ENCODE data around the gene AP5S1.

Gene AP5S1

DNA sequence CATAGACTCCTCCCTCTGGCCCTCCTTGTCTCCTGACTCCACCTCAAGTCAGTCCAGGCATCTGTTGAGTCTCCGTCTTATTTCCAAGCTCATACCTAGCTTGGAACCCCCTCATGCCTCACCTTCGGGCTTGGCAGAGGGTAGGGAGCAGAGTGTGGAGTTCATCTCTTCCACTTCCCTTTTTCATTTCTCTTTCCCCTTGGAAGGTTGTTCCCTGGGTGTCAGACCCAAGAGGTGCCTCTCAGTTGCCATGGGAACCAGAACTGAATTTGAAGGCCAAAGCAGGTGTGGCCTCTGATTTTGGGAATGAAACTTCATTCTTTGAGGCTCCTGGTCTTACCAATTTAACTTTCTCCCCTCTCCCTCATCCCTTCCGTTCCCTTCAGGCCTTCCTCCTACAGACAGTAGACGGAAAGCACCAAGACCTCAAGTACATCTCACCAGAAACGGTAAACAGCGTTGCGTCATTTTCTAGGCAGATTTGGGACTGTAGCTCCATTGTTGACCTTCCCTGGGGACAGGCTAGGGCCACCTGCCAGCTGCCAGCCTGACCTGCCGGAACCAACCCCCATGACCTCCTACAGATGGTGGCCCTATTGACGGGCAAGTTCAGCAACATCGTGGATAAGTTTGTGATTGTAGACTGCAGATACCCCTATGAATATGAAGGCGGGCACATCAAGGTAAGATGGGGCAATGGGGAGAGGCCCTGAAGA is 17.7 kb upstream of the AP5S1 start:
- Histone ChIP-seq H2AK5ac (ENCODE audit: low read length) (no peak overlapping the region), H3K4ac (ENCODE audit: low read depth, low read length) (no peak overlapping the region), H4K8ac (ENCODE audit: low read depth, low read length) (no peak overlapping the region), H3K56ac (ENCODE audit: low read length) (no peak overlapping the region), H4K5ac (ENCODE audit: low read length) (no peak overlapping the region), H3K27me3 (ENCODE audit: insufficient read depth, low read length, poor library complexity) (no peaks in the 10 kb centered on the region), H3K79me2 (ENCODE audit: control insufficient read depth, insufficient read depth, low read length) (no peaks in the 10 kb centered on the region), H3K4me3 (ENCODE audit: low read length) (no peak overlapping the region), H3K23ac (ENCODE audit: low read length) (no peak overlapping the region), H2BK15ac (replicated peaks; ENCODE audit: low read depth) (no peak overlapping the region), H3K9ac (ENCODE audit: low read length) (no peak overlapping the region), H3K18ac (ENCODE audit: low read length) (no peak overlapping the region), H2BK5ac (ENCODE audit: low read length) (no peak overlapping the region), H3K27ac (ENCODE audit: low read depth, low read length) (no peak overlapping the region), H3K79me1 (ENCODE audit: low read length) (no peaks in the 10 kb centered on the region), H3K36me3 (ENCODE audit: control insufficient read depth, insufficient read depth, low read length) (peaks cover 10% of the 10 kb centered on the region), H3K4me1 (ENCODE audit: control insufficient read depth, low read depth, low read length) (peaks cover 10% of the 10 kb centered on the region), H2BK120ac (ENCODE audit: low read depth, low read length) (no peak overlapping the region), H3K4me2 (ENCODE audit: low read length) (no peak overlapping the region)
- no peak for DNase-seq
- no CpG with 5 or more reads among the region's 11 CpGs for WGBS (ENCODE audit: extremely low coverage, insufficient coverage, low lambda C conversion rate)

- H2AK5ac ChIP-seq (ENCODE audit: low read length), result no peak overlapping the region
- no peak overlapping the region for H3K23ac ChIP-seq (ENCODE audit: low read length)
- H3K4ac ChIP-seq (ENCODE audit: low read depth, low read length), result no peak overlapping the region
- DNase-seq, result no peak
- H3K79me2 ChIP-seq (ENCODE audit: control insufficient read depth, insufficient read depth, low read length), result no peaks in the 10 kb centered on the region
- H3K79me1 ChIP-seq (ENCODE audit: low read length), result no peaks in the 10 kb centered on the region
- no peak overlapping the region for H3K56ac ChIP-seq (ENCODE audit: low read length)
- H2BK5ac ChIP-seq (ENCODE audit: low read length), result no peak overlapping the region
- H3K4me2 ChIP-seq (ENCODE audit: low read length), result no peak overlapping the region
- no peak overlapping the region for H2BK15ac ChIP-seq (replicated peaks; ENCODE audit: low read depth)
- H3K18ac ChIP-seq (ENCODE audit: low read length), result no peak overlapping the region
- no peaks in the 10 kb centered on the region for H3K27me3 ChIP-seq (ENCODE audit: insufficient read depth, low read length, poor library complexity)
- H3K27ac ChIP-seq (ENCODE audit: low read depth, low read length), result no peak overlapping the region
- peaks cover 10% of the 10 kb centered on the region for H3K4me1 ChIP-seq (ENCODE audit: control insufficient read depth, low read depth, low read length)
- H3K36me3 ChIP-seq (ENCODE audit: control insufficient read depth, insufficient read depth, low read length), result peaks cover 10% of the 10 kb centered on the region
- H3K9ac ChIP-seq (ENCODE audit: low read length), result no peak overlapping the region
- H3K4me3 ChIP-seq (ENCODE audit: low read length), result no peak overlapping the region
- no peak overlapping the region for H2BK120ac ChIP-seq (ENCODE audit: low read depth, low read length)
- no CpG with 5 or more reads among the region's 14 CpGs for WGBS (ENCODE audit: extremely low coverage, insufficient coverage, low lambda C conversion rate)
- no peak overlapping the region for H4K5ac ChIP-seq (ENCODE audit: low read length)
- no peak overlapping the region for H4K8ac ChIP-seq (ENCODE audit: low read depth, low read length)
Measured at GRCh38 chr20:3803289-3803688, 17.1 kb upstream of the AP5S1 start.

DNA sequence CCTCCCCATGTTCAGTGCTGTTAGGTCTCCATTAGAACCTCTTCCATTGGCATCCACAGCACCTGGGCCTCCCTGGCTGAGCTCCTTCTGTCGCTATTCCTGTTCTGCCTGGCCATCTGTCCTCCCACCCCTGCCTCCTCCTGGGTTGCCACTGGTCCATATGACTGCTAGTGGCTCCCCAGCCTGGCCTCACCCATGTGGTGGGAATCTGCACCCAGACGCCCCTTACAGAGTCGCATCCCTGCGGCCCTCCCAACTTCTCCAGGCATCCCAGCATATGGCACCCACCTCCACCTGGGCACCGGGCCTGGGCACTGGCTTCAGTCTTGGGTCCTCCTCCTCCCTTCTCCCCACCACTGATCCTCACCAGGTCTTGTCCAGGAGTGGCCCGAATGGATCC is 16.5 kb upstream of the AP5S1 start:
- H4K8ac ChIP-seq (ENCODE audit: low read depth, low read length), result no peak overlapping the region
- no peak overlapping the region for H2BK15ac ChIP-seq (replicated peaks; ENCODE audit: low read depth)
- H3K4ac ChIP-seq (ENCODE audit: low read depth, low read length), result no peak overlapping the region
- peaks cover 10% of the 10 kb centered on the region for H3K4me1 ChIP-seq (ENCODE audit: control insufficient read depth, low read depth, low read length)
- H3K79me2 ChIP-seq (ENCODE audit: control insufficient read depth, insufficient read depth, low read length), result no peaks in the 10 kb centered on the region
- H3K4me3 ChIP-seq (ENCODE audit: low read length), result no peak overlapping the region
- no peak overlapping the region for H2AK5ac ChIP-seq (ENCODE audit: low read length)
- no peak overlapping the region for H3K4me2 ChIP-seq (ENCODE audit: low read length)
- no peak overlapping the region for H3K56ac ChIP-seq (ENCODE audit: low read length)
- H3K18ac ChIP-seq (ENCODE audit: low read length), result no peak overlapping the region
- WGBS (ENCODE audit: extremely low coverage, insufficient coverage, low lambda C conversion rate), result no CpG with 5 or more reads among the region's 6 CpGs
- H3K27me3 ChIP-seq (ENCODE audit: insufficient read depth, low read length, poor library complexity), result no peaks in the 10 kb centered on the region
- DNase-seq, result no peak
- H2BK5ac ChIP-seq (ENCODE audit: low read length), result no peak overlapping the region
- no peak overlapping the region for H3K23ac ChIP-seq (ENCODE audit: low read length)
- H3K36me3 ChIP-seq (ENCODE audit: control insufficient read depth, insufficient read depth, low read length), result peaks cover 10% of the 10 kb centered on the region
- no peaks in the 10 kb centered on the region for H3K79me1 ChIP-seq (ENCODE audit: low read length)
- H3K27ac ChIP-seq (ENCODE audit: low read depth, low read length), result no peak overlapping the region
- no peak overlapping the region for H3K9ac ChIP-seq (ENCODE audit: low read length)
- no peak overlapping the region for H4K5ac ChIP-seq (ENCODE audit: low read length)
- H2BK120ac ChIP-seq (ENCODE audit: low read depth, low read length), result no peak overlapping the region

DNA sequence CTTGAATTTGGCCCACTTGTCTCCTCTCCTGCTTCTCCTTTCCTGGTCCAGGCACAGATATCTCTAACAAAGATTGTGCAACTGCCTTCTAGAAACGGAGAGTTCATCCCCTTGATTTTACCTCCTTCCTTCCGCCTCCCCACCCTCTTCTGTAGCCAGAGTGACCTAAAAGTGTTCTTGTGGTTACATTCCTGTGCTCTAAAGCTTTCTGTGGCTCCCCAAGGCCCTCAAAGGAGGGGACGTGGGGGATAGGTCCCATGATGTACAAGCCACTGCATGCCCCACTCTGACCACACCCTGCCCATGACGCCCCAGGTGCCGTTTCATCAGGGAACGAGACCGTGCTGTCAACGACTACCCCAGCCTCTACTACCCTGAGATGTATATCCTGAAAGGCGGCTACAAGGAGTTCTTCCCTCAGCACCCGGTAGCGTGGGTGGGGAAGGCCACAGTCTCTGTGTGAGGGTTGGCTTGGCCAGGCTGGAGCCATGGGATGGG is 16.0 kb upstream of the AP5S1 start:
- Histone ChIP-seq H3K36me3 (ENCODE audit: control insufficient read depth, insufficient read depth, low read length) (peaks cover 10% of the 10 kb centered on the region), H3K4me2 (ENCODE audit: low read length) (no peak overlapping the region), H2BK15ac (replicated peaks; ENCODE audit: low read depth) (no peak overlapping the region)

GRCh38 chr20:3804781-3805180 is 15.6 kb upstream of the AP5S1 start:
- H2BK5ac ChIP-seq (ENCODE audit: low read length), result no peak overlapping the region
- H3K27me3 ChIP-seq (ENCODE audit: insufficient read depth, low read length, poor library complexity), result no peaks in the 10 kb centered on the region
- H3K4me3 ChIP-seq (ENCODE audit: low read length), result no peak overlapping the region
- H3K4me2 ChIP-seq (ENCODE audit: low read length), result no peak overlapping the region
- H3K18ac ChIP-seq (ENCODE audit: low read length), result no peak overlapping the region
- no peak for DNase-seq
- H3K56ac ChIP-seq (ENCODE audit: low read length), result no peak overlapping the region
- WGBS (ENCODE audit: extremely low coverage, insufficient coverage, low lambda C conversion rate), result no CpG with 5 or more reads among the region's 11 CpGs
- H3K23ac ChIP-seq (ENCODE audit: low read length), result no peak overlapping the region
- no peak overlapping the region for H4K5ac ChIP-seq (ENCODE audit: low read length)
- peaks cover 6% of the 10 kb centered on the region for H3K4me1 ChIP-seq (ENCODE audit: control insufficient read depth, low read depth, low read length)
- no peak overlapping the region for H2AK5ac ChIP-seq (ENCODE audit: low read length)
- no peak overlapping the region for H3K9ac ChIP-seq (ENCODE audit: low read length)
- H4K8ac ChIP-seq (ENCODE audit: low read depth, low read length), result no peak overlapping the region
- no peaks in the 10 kb centered on the region for H3K79me2 ChIP-seq (ENCODE audit: control insufficient read depth, insufficient read depth, low read length)
- H3K4ac ChIP-seq (ENCODE audit: low read depth, low read length), result no peak overlapping the region
- H2BK15ac ChIP-seq (replicated peaks; ENCODE audit: low read depth), result no peak overlapping the region
- no peak overlapping the region for H3K27ac ChIP-seq (ENCODE audit: low read depth, low read length)
- H2BK120ac ChIP-seq (ENCODE audit: low read depth, low read length), result no peak overlapping the region
- H3K79me1 ChIP-seq (ENCODE audit: low read length), result no peaks in the 10 kb centered on the region
- H3K36me3 ChIP-seq (ENCODE audit: control insufficient read depth, insufficient read depth, low read length), result peaks cover 10% of the 10 kb centered on the region

More for the DNA sequence above, 16.0 kb upstream of the AP5S1 start:
- Histone ChIP-seq H3K56ac (ENCODE audit: low read length) (no peak overlapping the region), H3K27ac (ENCODE audit: low read depth, low read length) (no peak overlapping the region), H4K8ac (ENCODE audit: low read depth, low read length) (no peak overlapping the region), H3K18ac (ENCODE audit: low read length) (no peak overlapping the region), H4K5ac (ENCODE audit: low read length) (no peak overlapping the region), H3K23ac (ENCODE audit: low read length) (no peak overlapping the region), H2BK120ac (ENCODE audit: low read depth, low read length) (no peak overlapping the region), H2BK5ac (ENCODE audit: low read length) (no peak overlapping the region), H3K4ac (ENCODE audit: low read depth, low read length) (no peak overlapping the region), H3K79me2 (ENCODE audit: control insufficient read depth, insufficient read depth, low read length) (no peaks in the 10 kb centered on the region), H3K79me1 (ENCODE audit: low read length) (no peaks in the 10 kb centered on the region), H3K4me1 (ENCODE audit: control insufficient read depth, low read depth, low read length) (peaks cover 8% of the 10 kb centered on the region), H3K9ac (ENCODE audit: low read length) (no peak overlapping the region), H3K4me3 (ENCODE audit: low read length) (no peak overlapping the region), H3K27me3 (ENCODE audit: insufficient read depth, low read length, poor library complexity) (no peaks in the 10 kb centered on the region), H2AK5ac (ENCODE audit: low read length) (no peak overlapping the region)
- DNase-seq, result no peak
- no CpG with 5 or more reads among the region's 11 CpGs for WGBS (ENCODE audit: extremely low coverage, insufficient coverage, low lambda C conversion rate)

GRCh38 chr20:3808544-3808943 is 11.8 kb upstream of the AP5S1 start:
- no peak overlapping the region for H3K9ac ChIP-seq (ENCODE audit: low read length)
- no peak overlapping the region for H2AK5ac ChIP-seq (ENCODE audit: low read length)
- H2BK15ac ChIP-seq (replicated peaks; ENCODE audit: low read depth), result no peak overlapping the region
- H3K27ac ChIP-seq (ENCODE audit: low read depth, low read length), result no peak overlapping the region
- no peak overlapping the region for H4K8ac ChIP-seq (ENCODE audit: low read depth, low read length)
- no CpG with 5 or more reads among the region's 3 CpGs for WGBS (ENCODE audit: extremely low coverage, insufficient coverage, low lambda C conversion rate)
- no peak overlapping the region for H3K18ac ChIP-seq (ENCODE audit: low read length)
- peaks cover 2% of the 10 kb centered on the region for H3K36me3 ChIP-seq (ENCODE audit: control insufficient read depth, insufficient read depth, low read length)
- no peak overlapping the region for H2BK120ac ChIP-seq (ENCODE audit: low read depth, low read length)
- no peak overlapping the region for H3K4ac ChIP-seq (ENCODE audit: low read depth, low read length)
- H3K4me3 ChIP-seq (ENCODE audit: low read length), result no peak overlapping the region
- H3K4me1 ChIP-seq (ENCODE audit: control insufficient read depth, low read depth, low read length), result no peaks in the 10 kb centered on the region
- H2BK5ac ChIP-seq (ENCODE audit: low read length), result no peak overlapping the region
- H3K27me3 ChIP-seq (ENCODE audit: insufficient read depth, low read length, poor library complexity), result no peaks in the 10 kb centered on the region
- no peak overlapping the region for H3K4me2 ChIP-seq (ENCODE audit: low read length)
- H4K5ac ChIP-seq (ENCODE audit: low read length), result no peak overlapping the region
- no peaks in the 10 kb centered on the region for H3K79me1 ChIP-seq (ENCODE audit: low read length)
- no peaks in the 10 kb centered on the region for H3K79me2 ChIP-seq (ENCODE audit: control insufficient read depth, insufficient read depth, low read length)
- no peak overlapping the region for H3K23ac ChIP-seq (ENCODE audit: low read length)
- DNase-seq, result no peak
- H3K56ac ChIP-seq (ENCODE audit: low read length), result no peak overlapping the region
